HG02678 (cell line): ENCODE results near the gene EPHA3.

ENCODE experiments used
- ATAC-seq: cut with Tn5 transposase; IDR thresholded peaks from one replicate; pipeline ENCODE4 v1.9.1; 2021; ENCODE audit warnings: mild to moderate bottlenecking, moderate library complexity; ENCODE audit not compliant: unreplicated experiment

EPHA3 gene

DNA sequence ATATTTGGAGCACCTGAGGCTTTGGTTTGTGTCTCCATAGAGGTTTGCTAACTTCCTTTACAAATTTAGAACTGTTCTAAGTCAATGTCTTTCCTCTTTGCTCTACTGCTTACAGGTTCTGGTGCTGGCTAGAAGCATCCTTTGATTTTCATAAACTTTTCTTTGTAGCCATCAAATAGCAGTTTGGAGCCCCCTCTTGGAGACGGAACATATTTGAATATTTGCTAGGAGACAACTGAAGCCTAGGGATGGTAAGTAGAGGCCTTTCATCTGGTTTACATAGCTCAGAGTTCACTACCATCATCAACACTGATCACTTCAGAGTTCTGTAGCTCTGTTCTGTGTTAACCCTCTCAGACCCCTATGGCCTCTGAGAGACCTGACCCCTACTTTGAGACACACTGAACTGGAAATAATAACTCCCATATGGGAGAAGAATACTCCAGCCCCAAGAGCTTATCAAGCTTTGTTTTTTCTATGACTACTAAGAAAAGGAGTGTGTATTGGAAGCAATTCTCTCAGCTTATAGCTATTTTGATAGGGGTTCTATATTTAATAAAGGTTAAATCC is 420.4 kb downstream of the EPHA3 start:
- no peak for ATAC-seq
